Measurements from ENCODE around the gene ADAM12. TPM values are rescaled to one million over a fixed set of nuclear protein-coding genes. Genes with fewer than 3 reads are reported as not detected.

ADAM12 gene
- polyA plus RNA-seq, 4 donors = 21.5 to 32.0 (median 27.2) TPM

DNA sequence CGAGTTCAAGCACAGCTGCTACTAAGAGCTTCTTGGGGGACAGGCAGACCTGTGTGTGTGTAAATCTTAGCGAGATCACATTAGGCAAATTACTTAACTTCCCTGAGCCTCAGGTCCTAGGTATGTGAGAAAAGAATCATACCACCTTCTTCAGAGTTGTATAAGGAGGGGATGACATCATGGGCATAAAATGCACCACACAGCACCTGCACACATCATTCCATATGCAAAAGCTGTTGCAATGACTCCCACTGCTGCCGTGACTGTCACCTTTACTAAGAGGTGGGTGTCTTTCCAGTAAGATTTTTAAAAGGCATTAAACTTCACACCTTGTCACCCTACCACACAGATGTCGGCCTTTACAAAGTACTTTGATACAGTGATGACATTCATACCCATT lies 345.9 kb downstream of the ADAM12 start:
- no peak for DNase-seq (ENCODE audit: low read depth in 4 of 4, low spot score in 2 of 4)

DNA sequence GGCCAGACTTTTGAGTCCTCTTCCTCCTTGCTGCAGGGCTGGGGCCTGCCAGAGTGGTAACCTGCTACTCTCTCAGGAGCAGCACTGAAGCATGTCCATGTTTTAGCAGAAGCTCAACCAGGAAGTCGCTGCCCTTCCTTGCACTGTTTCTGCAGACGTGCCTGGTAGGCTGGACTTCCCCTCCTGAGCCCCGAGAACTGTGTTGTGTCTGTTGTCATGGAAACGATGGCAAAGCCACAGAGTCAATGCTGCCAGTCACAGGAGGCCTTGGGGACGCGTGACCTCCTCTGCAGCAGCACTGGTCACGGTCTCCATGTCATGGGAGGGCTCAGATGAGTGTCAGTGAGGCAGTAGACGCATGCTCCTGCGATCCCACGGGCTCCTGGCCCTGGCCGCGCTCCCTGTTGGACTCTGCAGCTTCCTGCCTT lies 346.5 kb downstream of the ADAM12 start:
- peak; percentile 69 to 87 (median 74) for DNase-seq (ENCODE audit: low read depth in 4 of 4, low spot score in 2 of 4)

DNA sequence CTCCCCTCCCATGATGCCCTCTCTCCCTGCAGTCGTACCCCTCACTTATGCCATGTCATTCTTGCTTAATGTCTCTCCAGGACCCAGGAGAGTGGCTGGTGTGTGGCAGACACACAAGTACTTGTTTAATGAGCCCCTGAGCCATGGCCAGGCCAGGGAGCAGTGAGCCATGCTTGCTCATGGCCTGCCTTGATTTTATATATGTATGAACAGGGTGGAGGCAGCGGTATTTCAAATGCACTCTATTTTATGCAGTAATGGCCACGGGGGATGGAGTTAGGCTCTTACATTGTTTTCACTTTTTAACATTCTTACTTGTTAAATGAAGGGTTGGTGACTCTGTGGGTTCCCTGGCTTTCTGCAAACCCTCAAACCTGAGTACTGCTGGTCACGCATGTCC lies 347.2 kb downstream of the ADAM12 start:
- DNase-seq (ENCODE audit: low read depth in 4 of 4, low spot score in 2 of 4) = no peak

DNA sequence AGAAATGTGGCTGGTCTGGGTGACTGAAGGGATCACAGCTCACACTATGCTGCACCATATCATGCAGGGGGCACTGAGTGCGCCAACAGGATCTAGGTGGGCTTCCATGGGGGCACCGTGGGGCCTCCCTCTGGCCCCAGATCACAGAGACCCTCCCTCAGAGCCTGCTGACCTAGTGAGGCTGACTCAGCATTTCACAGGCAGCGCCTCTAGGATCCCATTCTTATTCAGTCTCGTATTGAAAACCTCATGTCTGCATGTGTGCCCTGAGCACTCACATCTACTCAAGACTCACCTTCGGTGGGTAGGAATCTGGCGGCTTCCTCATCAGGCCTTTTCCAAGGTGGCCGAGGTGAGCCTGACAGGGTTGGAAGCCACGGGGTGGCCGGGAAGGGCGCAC lies 350.3 kb downstream of the ADAM12 start:
- no peak for DNase-seq (ENCODE audit: low read depth in 4 of 4, low spot score in 2 of 4)

DNA sequence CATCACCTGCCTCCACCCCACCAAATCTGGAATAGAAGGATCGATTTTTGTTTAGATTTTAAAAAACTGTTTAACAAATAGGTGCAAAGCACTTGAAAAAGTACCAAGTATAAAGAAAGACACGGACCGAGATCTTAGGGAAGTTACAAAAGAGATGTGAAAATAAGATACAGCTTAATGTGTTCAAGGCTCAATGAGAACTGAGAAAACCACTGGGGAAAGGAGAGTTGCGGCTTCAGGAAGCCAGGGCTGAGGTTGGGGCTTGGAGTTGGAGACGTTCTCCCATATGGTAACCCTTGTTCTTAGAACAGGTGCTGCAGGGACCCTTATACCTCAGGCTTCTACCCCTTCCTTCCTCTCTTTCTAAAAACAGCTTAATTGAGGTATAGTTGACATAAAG lies 351.8 kb downstream of the ADAM12 start:
- no peak for DNase-seq (ENCODE audit: low read depth in 4 of 4, low spot score in 2 of 4)

DNA sequence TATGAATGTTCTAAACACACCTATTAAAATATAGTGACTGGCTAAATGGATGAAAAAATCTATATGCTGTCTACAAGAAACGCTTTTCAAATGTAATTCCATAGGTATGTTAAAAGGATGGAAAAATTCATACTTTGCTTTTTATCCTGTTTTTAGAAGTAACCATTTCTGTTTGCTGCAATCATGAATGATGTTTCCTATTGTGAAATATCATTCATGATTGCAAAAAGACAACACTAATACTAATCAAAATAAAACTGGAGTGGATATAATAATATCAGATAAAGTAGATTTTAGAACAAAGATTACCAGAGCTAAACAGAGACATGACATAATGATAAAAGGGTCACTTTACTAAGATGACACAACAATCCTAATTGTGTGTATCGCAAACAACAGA lies 353.7 kb downstream of the ADAM12 start:
- no peak for DNase-seq (ENCODE audit: low read depth in 4 of 4, low spot score in 2 of 4)

DNA sequence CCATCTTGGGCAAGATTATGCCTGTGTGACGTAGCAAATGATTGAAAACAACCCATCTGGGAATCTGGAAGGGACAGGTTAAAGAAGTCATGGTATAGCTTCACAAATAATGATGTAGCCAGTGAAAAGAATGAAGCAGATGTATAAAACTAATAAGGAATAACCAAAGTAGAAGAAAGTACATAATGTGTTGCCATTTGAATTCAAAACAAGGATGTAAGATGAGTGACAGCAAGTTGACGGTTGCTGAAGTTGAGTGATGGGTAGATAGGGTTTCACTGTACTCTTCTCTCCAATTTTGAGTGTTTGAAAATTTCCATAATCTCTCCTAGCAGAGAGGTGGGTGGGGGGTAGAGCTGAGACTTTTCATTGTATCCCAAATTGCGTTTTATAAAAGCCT lies 358.3 kb downstream of the ADAM12 start:
- no peak for DNase-seq (ENCODE audit: low read depth in 4 of 4, low spot score in 2 of 4)

DNA sequence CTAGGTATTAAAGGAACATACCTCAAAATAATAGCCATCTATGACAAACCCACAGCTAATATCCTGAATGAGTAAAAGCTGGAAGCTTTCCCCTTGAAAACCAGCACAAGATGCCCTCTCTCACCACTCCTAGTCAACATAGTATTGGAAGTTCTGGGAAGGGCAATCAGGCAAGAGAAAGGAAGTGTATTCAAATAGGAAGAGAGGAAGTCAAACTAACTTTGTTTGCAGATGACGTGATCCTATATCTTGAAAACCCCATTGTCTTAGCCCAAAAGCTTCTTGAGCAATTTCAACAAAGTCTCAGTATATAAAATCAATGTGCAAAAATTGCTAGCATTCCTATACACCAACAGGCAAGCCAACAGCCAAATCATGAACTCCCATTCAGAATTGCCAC lies 360.6 kb downstream of the ADAM12 start:
- no peak for DNase-seq (ENCODE audit: low read depth in 4 of 4, low spot score in 2 of 4)

DNA sequence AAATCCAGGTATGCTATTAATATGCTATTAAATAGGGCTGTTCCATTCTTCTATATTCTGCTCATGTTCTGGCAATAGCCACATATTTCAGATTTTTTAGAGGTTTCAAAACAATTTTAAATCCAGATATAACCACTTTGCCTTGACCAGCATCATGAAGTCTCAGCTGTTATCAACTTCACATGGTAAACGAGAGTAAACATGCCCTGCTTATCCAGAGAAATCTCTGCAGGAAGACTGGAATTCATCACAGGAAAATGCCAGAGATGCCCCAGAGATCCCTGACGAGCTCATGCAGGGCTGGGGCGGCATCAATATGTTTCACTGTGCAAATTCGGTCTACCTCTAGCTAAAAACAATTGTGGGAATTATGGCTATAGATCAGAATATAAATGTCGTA lies 365.4 kb downstream of the ADAM12 start:
- DNase-seq (ENCODE audit: low read depth in 4 of 4, low spot score in 2 of 4) = no peak

DNA sequence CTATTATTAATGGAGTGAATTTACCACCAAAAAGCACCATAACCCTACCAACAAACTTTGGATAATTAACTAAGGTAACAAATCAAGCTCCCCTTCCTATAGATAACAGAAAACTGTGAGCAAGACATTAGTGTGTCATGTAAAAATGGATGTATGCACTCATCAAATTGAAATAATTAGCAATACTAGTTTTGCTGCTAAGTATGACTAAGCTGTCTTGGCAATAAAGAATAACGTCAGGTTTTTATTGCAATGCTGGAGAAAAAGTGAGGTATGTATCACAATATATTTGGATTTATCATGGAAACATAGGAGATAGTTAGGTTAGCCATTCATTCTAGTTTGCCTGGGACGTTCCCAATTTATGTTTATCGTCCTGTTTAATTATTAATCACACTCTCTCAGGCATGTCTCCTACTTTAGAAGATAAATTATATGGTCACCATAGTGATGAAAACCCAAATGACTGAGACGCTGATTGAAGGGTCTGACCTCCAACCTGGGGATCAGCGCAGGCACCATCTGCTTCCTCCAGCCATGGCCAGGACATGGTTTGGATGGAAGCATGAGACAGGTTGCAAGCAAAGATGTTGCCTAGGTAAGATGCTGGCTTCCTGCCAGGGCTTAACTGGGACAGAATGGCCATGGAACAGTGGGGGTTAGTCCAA lies 366.3 kb downstream of the ADAM12 start:
- DNase-seq (ENCODE audit: low read depth in 4 of 4, low spot score in 2 of 4) = no peak

DNA sequence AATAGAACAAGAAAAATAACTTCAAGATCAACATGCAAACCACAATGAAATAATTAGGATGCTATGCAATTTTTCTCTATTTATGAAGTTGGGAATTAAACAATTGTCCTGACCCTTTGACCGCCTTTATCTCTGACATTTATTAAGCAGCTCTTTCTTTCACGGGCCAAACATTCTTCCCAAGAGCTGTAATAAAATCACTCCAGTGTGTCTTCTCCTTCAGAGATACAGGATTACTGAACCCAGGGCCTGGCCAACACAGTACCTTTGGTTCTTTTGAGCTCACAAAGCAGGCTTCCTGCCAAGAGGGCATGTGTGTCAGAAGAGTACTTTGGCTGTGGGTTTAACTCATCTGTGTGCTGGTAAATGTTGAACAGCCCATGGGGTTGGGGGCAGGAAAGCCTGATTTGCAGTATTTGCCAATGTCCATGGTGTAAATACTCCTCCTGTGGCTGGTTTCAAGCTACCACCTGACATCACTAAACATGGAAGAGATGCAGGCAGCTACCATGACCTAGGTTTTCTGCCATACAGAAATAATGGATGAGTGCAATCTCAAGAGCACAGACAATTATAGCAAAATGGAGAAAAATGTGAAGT lies 370.2 kb downstream of the ADAM12 start:
- DNase-seq (ENCODE audit: low read depth in 4 of 4, low spot score in 2 of 4) = no peak

DNA sequence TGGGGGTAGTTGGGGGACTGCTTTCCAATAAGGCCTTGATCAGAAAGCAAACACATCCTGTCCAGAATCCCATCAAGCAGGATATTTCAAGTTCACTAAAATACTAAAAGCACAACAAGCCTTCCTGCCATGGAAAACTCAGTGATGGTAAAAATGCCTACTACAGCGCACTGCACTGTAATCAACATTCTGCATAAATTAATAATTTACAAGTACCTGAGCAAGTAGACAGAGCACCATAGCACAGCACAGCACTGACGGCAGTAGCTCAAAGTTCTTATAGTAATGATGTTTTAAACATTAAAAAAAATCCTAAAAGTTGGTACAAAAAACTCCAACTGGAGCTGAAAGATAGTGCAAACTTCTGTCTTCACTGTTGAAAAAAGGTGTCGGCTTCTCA lies 371.4 kb downstream of the ADAM12 start:
- DNase-seq (ENCODE audit: low read depth in 4 of 4, low spot score in 2 of 4) = no peak

DNA sequence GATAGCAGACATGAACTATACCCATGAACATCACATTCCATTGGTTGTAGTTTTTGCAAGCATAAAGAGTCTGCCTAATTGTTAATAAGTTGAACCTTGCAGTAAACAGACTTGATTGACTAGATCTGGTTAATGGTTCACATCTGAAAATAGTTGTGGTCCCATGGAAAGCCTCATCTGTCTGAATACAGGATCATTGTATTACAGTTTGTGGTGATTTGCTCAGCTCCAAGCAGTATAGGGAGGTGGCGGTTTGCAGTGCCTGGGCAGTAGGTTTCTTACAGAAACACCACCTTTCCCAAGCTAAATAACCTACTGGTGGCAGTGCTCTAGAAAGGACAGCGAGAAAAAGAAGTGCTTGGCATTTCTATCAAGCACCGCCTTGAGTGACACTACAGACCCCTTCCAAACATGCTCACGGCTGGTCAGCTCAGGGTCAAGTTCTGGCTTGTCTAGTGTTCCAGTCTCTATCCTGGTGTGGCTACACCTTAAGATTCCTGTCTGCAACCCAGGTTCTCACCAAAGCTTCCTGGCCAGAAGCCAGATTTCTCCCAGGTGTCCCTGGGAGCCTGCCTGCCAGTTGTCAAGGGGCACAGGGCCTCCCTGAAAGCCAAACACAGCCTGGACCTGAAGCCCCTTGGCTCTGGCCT lies 372.0 kb downstream of the ADAM12 start:
- DNase-seq (ENCODE audit: low read depth in 4 of 4, low spot score in 2 of 4) = no peak

DNA sequence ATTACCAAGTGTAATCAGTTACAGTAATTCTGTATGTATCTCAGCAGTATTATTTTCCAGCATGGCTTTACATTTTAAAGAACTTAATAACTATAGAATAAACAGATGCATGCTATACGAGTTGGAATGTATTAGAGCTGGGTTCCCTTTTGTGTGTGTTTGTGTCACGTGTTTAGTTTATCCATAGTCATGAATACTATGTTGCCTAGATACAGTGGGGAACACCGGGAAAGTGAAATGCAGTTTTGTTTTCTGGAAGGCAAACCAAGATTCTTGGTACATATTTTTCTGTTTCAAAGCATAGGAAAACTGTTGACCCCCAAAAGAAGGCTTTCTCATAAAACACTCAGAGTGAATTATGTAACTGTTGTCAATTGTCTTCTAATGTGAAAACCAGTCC lies 372.9 kb downstream of the ADAM12 start:
- no peak for DNase-seq (ENCODE audit: low read depth in 4 of 4, low spot score in 2 of 4)

DNA sequence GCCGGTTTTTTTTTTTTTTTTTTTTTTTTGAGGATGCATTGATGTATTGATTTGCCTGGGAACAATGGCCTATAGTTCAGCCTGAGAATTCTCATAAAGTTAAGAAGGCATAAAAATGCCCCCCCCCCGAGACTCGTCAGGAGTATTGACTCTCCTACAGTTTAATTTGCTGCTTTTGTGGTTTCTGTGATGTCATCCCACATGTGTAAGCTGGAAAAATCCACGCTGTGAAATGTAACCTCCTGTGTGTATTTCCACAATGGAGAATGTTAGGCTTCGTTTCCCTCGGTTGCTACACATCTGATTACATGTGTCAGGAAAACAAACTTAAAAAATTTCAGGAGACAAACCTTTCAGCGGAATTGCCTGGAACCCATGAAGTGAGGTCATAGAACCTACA lies 374.0 kb downstream of the ADAM12 start:
- DNase-seq (ENCODE audit: low read depth in 4 of 4, low spot score in 2 of 4) = no peak

DNA sequence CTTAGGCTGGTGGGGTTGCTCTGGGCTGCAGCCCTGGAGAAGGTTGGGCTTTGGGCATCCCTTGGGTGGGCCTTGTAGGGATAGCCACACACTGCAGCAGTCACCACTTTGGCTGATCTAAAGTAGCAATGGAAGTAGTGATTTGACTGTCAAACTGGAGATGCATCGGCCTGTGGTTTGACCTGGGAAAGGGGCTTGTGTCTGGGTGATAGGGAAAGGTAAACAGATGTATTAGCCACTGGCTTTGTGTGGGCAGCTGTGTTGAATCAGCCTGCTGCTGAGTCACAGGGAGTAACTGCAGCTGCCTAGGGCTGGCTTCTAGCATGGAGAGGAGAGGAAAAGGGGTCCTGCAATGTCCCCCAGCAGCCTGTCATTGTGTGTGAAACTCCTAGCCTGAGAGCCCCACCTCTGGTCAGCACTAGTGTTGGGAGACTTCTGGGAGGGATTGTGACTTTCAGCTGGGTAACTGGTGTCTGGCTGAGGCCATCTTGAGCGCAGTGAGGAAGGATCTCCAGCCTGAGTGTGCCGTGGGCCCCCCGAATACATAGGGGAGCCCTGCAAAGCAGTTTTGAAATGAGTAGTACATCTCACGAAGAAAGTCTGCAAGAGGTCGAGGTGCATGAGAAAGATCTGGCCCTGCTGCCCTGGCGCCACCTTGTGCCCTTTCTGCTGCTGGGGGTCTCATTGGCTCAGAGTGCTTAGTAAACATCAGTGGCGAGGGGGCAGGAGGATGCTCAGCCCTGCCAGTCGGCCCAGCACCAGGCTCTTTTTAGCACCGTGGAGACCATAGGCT lies 374.6 kb downstream of the ADAM12 start:
- no peak for DNase-seq (ENCODE audit: low read depth in 4 of 4, low spot score in 2 of 4)

DNA sequence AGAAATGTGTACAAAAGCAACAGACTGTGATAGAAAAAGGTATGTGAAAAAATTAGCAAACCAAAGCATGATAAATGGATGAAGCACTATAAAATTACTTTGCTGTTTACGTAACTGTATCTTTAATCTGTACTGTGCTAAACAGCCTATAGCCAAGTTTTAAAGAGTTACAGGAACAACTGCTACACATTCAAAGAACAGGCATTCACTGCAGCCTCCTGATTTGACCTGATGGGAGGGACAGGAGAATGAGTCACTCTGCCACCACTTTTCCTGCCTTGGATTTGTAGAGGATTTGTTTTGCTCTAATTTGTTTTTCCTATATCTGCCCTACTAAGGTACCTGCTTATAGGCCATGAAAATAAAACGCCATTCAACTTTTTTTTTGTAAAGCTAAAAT lies 375.8 kb downstream of the ADAM12 start:
- no peak for DNase-seq (ENCODE audit: low read depth in 4 of 4, low spot score in 2 of 4)

DNA sequence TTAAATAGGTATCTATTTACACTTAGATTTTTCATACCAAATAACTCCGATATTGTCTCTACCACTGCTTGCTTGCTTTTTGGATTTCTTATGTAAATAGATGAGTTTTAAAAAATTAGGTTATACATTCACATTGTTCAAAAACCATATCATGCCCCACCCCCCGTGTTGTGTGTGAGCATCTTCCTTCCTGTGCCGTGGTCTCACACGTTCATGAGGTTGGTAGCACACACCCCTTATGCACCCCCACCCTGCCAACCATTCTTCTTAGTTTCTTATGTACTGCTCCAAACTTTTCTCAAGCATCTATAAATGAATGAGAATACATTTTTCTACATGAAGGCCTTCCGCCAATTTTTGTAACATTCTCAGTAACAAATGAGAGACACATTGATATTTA lies 376.3 kb downstream of the ADAM12 start:
- DNase-seq (ENCODE audit: low read depth in 4 of 4, low spot score in 2 of 4) = no peak

DNA sequence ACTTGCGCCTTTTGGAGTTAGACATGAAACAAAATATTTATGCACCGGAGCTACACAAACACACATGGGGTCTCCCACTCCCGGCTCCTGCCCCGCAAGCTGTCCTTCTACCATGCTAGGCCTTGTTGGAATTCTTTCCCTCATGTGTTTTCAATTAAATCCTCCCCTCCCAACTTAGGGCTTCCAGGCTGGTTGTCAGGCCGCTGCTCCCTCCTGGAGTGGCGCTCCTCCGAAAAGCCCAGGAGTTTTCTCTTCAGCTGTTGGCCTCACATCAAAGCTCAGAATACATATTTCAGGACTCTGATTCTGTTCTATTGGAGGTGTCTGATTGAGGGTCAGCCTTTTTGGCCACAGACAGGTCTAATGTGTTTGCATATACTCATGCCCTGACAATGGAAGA lies 378.6 kb downstream of the ADAM12 start:
- DNase-seq (ENCODE audit: low read depth in 4 of 4, low spot score in 2 of 4) = no peak

DNA sequence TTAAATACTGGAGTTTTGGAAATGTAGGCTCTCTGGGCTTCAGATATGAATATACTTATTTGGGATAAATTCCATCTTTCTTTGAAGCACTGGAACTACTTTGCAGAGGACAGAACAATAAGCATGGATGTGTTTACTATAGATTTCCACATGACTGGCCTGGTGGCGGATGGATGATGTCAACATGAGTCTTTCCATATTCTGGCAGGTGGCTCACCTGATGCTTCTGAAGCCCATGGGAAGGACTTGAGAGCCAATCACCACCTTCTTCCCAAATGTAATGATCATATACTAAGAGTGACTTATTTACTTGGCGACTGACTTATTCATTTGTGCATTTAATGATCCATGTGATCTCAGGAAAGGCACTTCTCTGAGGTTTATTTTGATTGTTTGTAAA lies 381.4 kb downstream of the ADAM12 start:
- no peak for DNase-seq (ENCODE audit: low read depth in 4 of 4, low spot score in 2 of 4)

DNA sequence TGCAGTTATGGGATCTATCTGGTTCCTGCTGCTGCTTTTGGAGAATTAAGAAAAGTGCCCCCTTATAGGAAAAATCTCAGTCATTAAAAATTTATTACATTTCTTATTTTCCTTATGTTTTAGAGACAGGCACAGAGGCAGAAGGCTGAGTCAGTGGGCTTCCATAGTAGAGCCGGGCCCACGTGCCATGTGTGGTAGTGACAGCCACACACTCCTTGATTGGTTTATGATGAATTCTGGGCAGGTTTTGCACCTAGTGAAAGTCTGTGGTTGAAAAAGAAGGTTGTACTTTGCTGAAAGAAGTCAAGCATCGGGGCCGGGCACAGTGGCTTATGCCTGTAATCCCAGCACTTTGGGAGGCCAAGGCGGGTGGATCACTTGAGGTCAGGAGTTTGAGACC lies 382.0 kb downstream of the ADAM12 start:
- no peak for DNase-seq (ENCODE audit: low read depth in 4 of 4, low spot score in 2 of 4)

DNA sequence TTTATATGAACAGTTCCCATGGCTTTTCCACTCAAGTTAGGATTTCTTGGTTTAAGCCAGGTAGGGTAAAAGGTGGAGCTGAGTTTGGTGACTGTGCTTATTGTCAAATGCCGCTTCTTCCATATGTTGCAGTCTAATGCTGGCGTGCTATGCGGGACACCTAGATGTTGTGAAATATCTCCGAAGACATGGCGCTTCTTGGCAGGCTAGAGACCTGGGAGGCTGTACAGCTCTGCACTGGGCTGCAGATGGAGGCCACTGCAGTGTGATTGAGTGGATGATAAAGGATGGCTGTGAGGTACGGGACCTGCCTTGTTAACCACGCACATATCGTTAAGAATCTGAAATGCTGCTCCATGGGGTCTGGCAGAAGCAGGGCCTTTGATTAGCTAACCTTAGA lies 383.5 kb downstream of the ADAM12 start:
- no peak for DNase-seq (ENCODE audit: low read depth in 4 of 4, low spot score in 2 of 4)
